Ectodermal cell (in vitro differentiated cells): ENCODE measurements around the gene PC.

ENCODE experiments used
- H3K27ac ChIP-seq: 2 replicates; pipeline ENCODE4 v1.7.0; 2013; ENCODE audit warnings: mild to moderate bottlenecking, low read depth, low read length; ENCODE audit not compliant: insufficient read depth, poor library complexity, severe bottlenecking
- H3K27me3 ChIP-seq: 2 replicates; pipeline ENCODE4 v1.7.0; 2013; ENCODE audit warnings: mild to moderate bottlenecking, low read length; ENCODE audit not compliant: insufficient read depth, control insufficient read depth, poor library complexity, severe bottlenecking
- H3K36me3 ChIP-seq: one replicate; pipeline ENCODE4 v1.7.0; 2013; ENCODE audit warnings: low read length; ENCODE audit not compliant: control insufficient read depth, insufficient read depth
- H3K4me1 ChIP-seq: one replicate; pipeline ENCODE4 v1.7.0; 2013; ENCODE audit warnings: low read length; ENCODE audit not compliant: control insufficient read depth, insufficient read depth
- H3K4me3 ChIP-seq: 2 replicates; pipeline ENCODE4 v1.7.0; 2013; ENCODE audit warnings: low read depth, low read length, control low read depth; ENCODE audit not compliant: insufficient read depth
- H3K9me3 ChIP-seq: 2 replicates; pipeline ENCODE4 v1.7.0; 2013; ENCODE audit warnings: mild to moderate bottlenecking, low read length, moderate library complexity; ENCODE audit not compliant: control insufficient read depth
- WGBS, 2 experiments: methylation state at CpG; one replicate each; pipeline ENCODE4 v1.1.7; 2013; ENCODE audit warnings: missing lambda C conversion rate in 2 of 2; 5-methylcytosine and 5-hydroxymethylcytosine counted together

The PC gene

GRCh38 chr11:66869567-66869870 is 88.7 kb downstream of the PC start:
- 94% methylated on average over 9 of the region's 9 CpGs for WGBS, 2 experiments
- Histone ChIP-seq H3K4me3 (no peak overlapping the region), H3K36me3 (no peaks in the 10 kb centered on the region), H3K4me1 (no peaks in the 10 kb centered on the region), H3K9me3 (no peaks in the 10 kb centered on the region), H3K27me3 (no peaks in the 10 kb centered on the region), H3K27ac (no peak overlapping the region)

- Histone ChIP-seq H3K4me1 (no peaks in the 10 kb centered on the region), H3K4me3 (no peak overlapping the region), H3K27me3 (no peaks in the 10 kb centered on the region), H3K36me3 (no peaks in the 10 kb centered on the region), H3K27ac (no peak overlapping the region), H3K9me3 (no peaks in the 10 kb centered on the region)
- 43 to 46% methylated on average over 27 of the region's 27 CpGs for WGBS, 2 experiments
Observed at GRCh38 chr11:66868726-66869566, 89.2 kb downstream of the PC start.

GRCh38 chr11:66868082-66868725 is 90.0 kb downstream of the PC start:
- H3K36me3 ChIP-seq: no peaks in the 10 kb centered on the region
- no peaks in the 10 kb centered on the region for H3K27me3 ChIP-seq
- no peak overlapping the region for H3K27ac ChIP-seq
- WGBS, 2 experiments: 92 to 94% methylated on average over 13 of the region's 13 CpGs
- no peaks in the 10 kb centered on the region for H3K9me3 ChIP-seq
- no peak overlapping the region for H3K4me3 ChIP-seq
- H3K4me1 ChIP-seq: no peaks in the 10 kb centered on the region

DNA sequence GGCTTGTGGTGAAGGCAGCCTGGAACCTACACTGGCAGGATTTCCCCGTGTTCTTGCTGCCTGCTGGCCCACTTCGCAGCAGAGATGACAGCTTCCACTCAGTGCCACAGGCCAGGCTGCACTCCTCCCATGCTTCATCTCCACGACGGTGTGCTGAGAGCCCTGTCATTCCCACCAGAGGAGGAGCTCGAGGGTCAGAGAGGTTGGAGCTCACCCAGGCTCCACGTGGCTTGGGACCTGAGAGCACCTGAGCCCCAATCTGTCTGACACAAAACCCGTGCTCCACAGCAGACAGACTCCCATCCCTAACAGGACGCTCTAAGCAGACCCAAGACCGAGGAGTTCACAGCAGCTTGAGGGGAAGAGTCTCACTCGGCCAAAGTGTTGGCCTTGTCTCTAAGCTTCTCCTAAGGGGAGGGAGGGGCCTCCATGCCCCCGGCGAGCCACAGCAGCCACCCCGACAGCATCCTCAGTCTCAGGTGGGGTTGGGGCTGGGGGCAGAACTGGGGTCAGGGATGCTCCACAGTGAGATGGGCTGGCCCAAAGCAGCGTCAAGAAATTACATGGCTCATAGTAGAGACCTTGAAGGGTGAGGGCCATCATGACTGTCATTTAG is 90.7 kb downstream of the PC start:
- Histone ChIP-seq H3K9me3 (no peaks in the 10 kb centered on the region), H3K4me3 (no peak overlapping the region), H3K27me3 (no peaks in the 10 kb centered on the region), H3K4me1 (no peaks in the 10 kb centered on the region), H3K36me3 (no peaks in the 10 kb centered on the region), H3K27ac (no peak overlapping the region)
- WGBS, 2 experiments: 87% methylated on average over 14 of the region's 14 CpGs

DNA sequence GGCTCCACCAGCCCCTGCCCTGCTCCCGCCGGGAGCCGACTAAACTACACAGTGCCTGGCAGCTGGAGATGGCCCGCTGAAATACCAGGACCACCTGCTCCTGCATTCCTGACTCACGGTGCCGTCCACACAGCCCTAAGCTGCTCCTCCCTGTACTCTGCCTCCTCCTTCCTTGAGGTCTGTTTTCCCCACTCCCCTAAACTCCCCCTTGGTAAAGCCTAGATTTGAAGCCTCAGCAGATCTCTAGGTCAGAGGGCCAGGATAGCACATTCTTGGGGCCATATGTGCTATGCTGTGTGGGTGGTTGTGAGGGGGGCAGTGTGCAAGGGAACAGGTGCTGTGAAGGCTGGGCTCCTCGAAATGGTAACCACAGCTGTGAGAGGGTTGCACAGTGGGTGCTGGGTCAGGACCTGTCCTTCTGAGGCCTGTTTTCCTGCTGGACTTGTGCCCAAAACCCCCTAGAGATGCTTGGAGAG is 91.6 kb downstream of the PC start:
- Histone ChIP-seq H3K36me3 (no peaks in the 10 kb centered on the region), H3K27me3 (no peaks in the 10 kb centered on the region), H3K27ac (no peak overlapping the region), H3K9me3 (no peaks in the 10 kb centered on the region), H3K4me3 (no peak overlapping the region), H3K4me1 (no peaks in the 10 kb centered on the region)
- WGBS, 2 experiments: 87 to 89% methylated on average over 7 of the region's 7 CpGs

DNA sequence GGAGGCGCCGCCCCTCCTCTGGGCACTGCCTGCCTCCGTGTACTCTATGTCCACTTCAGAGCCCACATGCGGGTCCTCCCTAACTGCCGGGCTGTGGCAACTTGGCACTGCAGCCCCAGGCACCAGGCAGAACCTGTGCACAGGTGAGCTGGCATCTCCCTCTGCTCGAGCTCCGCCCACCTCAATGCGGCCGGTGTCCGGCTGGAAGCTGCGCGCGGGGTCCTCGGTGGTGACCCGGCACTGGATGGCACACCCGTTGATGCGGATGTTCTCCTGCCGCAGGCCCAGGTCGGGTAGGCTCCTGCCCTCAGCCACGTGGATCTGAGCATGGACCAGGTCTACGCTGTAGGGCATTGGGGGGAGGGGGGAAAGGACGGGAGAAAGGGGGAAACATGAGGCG is 92.2 kb downstream of the PC start:
- Histone ChIP-seq H3K27me3 (no peaks in the 10 kb centered on the region), H3K9me3 (no peaks in the 10 kb centered on the region), H3K4me1 (no peaks in the 10 kb centered on the region), H3K36me3 (no peaks in the 10 kb centered on the region), H3K4me3 (no peak overlapping the region), H3K27ac (no peak overlapping the region)
- WGBS, 2 experiments: 94 to 96% methylated on average over 23 of the region's 23 CpGs

DNA sequence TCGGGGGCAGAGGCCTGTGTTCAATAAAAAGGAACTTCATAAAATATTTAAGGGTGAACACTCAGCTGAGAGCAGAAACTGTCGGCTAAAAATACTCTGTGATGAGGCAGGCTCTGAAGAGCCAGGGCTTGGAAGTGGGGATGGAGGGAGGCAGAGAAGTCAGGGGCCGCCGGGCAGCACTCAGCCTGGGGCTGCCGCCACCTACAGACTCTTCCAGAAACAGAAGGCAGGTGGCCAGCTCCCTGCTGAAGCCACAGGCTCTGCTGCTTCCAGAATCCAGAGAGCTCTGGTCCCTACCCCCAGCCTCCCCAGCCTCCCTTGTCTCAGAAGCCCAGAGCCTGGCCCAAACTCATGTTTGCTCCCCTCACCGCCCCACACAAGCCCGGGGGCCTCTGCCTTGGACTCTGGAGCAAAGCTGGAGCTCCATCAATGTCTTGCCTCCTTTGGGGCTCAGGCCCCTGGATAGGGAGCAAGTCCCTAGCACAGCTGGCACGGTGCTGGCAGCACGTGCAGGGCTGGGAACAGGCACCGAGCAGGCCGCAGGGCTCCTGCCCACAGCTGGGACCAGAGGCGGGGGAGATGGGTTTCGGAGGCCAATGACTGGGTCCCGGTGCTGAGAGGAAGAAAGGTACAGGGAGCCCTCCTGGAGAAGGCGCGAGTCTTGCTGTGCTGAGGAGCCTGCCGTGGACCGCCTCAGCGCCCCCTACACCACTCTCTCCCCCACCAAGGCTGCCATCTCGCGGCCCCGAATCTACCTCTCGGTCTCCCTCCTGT is 93.1 kb downstream of the PC start:
- no peaks in the 10 kb centered on the region for H3K36me3 ChIP-seq
- H3K9me3 ChIP-seq: no peaks in the 10 kb centered on the region
- H3K4me1 ChIP-seq: no peaks in the 10 kb centered on the region
- H3K27me3 ChIP-seq: no peaks in the 10 kb centered on the region
- 90 to 91% methylated on average over 23 of the region's 23 CpGs for WGBS, 2 experiments
- no peak overlapping the region for H3K4me3 ChIP-seq
- H3K27ac ChIP-seq: no peak overlapping the region

DNA sequence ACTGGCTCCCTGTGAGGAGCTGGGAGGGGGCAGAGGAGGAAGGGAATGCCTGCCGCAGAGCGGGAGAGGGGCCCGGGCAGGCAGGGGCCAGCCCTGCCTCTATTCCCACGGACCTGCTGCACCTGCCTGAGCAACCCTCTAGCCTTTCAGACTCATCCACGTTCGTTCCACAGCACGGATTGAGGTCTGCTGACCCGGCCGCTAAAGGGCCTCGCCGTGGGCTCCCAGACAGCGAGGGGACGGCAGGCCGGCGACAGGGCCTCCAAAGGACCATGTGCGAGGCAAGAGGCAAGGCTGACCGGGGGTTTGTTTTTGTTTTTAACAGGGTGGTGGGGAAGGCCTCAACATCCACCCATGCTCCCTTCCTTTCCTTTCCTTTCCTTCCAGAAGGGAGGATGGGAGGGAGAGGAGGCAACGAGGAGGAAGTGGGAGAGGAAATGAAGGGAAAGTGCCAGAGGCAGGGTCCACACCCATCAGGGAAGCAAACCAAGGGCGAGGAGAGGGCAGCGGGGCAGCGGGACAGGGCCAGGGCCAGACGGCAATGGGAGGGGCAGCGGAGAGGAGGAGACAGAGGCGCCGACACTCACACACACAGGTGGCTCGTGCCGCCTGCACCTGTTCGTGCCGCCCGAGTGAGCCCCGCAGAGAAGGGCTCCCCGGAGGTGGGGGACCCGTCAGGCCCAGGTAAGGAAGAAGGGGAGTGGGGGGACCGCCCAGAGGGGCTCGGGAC is 93.8 kb downstream of the PC start:
- Histone ChIP-seq H3K27ac (no peak overlapping the region), H3K27me3 (no peaks in the 10 kb centered on the region), H3K4me3 (no peak overlapping the region), H3K9me3 (no peaks in the 10 kb centered on the region), H3K36me3 (no peaks in the 10 kb centered on the region), H3K4me1 (no peaks in the 10 kb centered on the region)
- WGBS, 2 experiments: 90 to 92% methylated on average over 35 of the region's 35 CpGs

GRCh38 chr11:66863428-66864125 is 94.6 kb downstream of the PC start:
- Histone ChIP-seq H3K27ac (no peak overlapping the region), H3K36me3 (no peaks in the 10 kb centered on the region), H3K27me3 (no peaks in the 10 kb centered on the region), H3K4me3 (no peak overlapping the region), H3K4me1 (no peaks in the 10 kb centered on the region), H3K9me3 (no peaks in the 10 kb centered on the region)
- 94 to 95% methylated on average over 31 of the region's 31 CpGs for WGBS, 2 experiments
